ENCODE data around the gene KIF5C.

GRCh38 chr2:149001496-149001895 lies 126.5 kb downstream of the KIF5C start:
- TF ChIP-seq POLR2AphosphoS5 (IDR thresholded peaks at IDR 0.05; ENCODE audit: borderline replicate concordance, low read depth, low read length) (no peak), EZH2 (IDR thresholded peaks at IDR 0.05) (no peak)

All from SK-N-MC (cell line).